ENCODE results near the gene ZNF692. TPM values are rescaled to one million over a fixed set of nuclear protein-coding genes. Genes with fewer than 3 reads are reported as not detected.
"Not testable (repeated sequence)": the region's sequence is repeated elsewhere in the genome, so short reads cannot be mapped to it uniquely, and the experiment has no call there.

The ZNF692 gene
- total and polyA plus RNA-seq, 9 donors, result 13.2 to 47.7 (median 35.4) TPM

DNA sequence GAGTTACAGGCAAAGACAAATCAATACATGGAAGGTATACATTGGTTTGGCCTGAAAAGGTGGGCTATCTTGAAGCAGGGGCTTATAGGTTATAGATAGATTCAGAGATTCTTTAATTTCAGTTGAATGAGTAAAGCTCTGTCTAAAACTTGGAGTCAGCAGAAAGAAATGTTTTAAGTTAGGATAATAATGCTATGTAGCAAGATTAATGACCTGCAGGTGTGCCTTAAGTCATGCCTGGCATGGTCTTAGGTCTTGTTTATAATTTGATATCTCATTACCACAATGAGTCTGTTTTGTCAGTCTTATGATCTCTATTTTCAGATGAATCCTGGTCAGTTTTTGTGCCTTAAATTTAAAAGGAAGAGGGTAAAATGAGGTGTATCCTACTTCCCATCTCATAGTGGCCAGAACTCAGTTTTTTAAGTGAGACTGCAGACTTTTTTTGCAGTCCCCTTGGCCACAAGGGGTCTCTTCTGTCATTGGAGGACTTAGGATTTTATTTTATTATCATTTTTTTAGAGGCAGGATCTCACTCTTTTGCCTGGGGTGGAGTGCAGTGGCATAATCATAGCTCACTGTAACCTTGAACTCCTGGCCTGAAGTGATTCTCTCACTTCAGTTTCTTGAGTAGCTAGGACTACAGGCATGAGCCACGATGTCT is 25.9 kb upstream of the ZNF692 start:
- TF ChIP-seq EP300 (IDR thresholded peaks at IDR 0.05) (no peak), POLR2A (IDR thresholded peaks at IDR 0.05) (no peak)
- TF ChIP-seq, protein P1, sequence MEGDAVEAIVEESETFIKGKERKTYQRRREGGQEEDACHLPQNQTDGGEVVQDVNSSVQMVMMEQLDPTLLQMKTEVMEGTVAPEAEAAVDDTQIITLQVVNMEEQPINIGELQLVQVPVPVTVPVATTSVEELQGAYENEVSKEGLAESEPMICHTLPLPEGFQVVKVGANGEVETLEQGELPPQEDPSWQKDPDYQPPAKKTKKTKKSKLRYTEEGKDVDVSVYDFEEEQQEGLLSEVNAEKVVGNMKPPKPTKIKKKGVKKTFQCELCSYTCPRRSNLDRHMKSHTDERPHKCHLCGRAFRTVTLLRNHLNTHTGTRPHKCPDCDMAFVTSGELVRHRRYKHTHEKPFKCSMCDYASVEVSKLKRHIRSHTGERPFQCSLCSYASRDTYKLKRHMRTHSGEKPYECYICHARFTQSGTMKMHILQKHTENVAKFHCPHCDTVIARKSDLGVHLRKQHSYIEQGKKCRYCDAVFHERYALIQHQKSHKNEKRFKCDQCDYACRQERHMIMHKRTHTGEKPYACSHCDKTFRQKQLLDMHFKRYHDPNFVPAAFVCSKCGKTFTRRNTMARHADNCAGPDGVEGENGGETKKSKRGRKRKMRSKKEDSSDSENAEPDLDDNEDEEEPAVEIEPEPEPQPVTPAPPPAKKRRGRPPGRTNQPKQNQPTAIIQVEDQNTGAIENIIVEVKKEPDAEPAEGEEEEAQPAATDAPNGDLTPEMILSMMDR (IDR thresholded peaks at IDR 0.05), result no peak
- H3K4me1 ChIP-seq (ENCODE audit: insufficient read depth), result peaks cover 1% of the 10 kb centered on the region
- no peak overlapping the region for H3K27ac ChIP-seq
- DNase-seq, result no peak
- no peak overlapping the region for H3K4me3 ChIP-seq
- H3K27me3 ChIP-seq, result no peaks in the 10 kb centered on the region
- no peaks in the 10 kb centered on the region for H3K9me3 ChIP-seq
- intact Hi-C loops (cut with DNase I), result no loop called here
- H3K36me3 ChIP-seq, result no peaks in the 10 kb centered on the region
- 5 to 39% (median 10%) methylated on average over 1 of the region's 1 CpG for WGBS, 3 donors

DNA sequence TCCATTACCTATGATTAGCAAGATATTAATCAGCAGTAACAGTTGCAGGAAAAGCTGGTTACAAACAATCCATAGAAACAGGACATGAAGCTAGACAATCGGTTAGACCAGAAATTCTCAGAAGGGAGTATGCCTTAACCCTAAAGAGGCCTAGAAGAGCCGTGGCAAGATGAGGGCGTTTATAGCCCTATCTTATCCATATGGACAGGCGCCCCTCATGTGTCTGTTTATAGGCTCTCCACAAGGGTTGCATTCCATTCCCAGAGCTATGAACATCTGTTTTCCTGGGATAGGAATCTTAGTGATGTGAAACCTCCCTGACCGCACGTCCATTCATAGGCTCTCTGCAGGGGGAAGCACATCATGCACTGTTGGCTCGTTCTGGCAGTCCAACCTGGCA is 23.5 kb upstream of the ZNF692 start:
- H3K36me3 ChIP-seq; H3K27ac ChIP-seq; H3K27me3 ChIP-seq; DNase-seq; H3K9me3 ChIP-seq; H3K4me1 ChIP-seq (ENCODE audit: insufficient read depth); intact Hi-C loops (cut with DNase I); H3K4me3 ChIP-seq: not testable (repeated sequence)
- 68 to 78% (median 77%) methylated on average over 7 of the region's 7 CpGs for WGBS, 3 donors

DNA sequence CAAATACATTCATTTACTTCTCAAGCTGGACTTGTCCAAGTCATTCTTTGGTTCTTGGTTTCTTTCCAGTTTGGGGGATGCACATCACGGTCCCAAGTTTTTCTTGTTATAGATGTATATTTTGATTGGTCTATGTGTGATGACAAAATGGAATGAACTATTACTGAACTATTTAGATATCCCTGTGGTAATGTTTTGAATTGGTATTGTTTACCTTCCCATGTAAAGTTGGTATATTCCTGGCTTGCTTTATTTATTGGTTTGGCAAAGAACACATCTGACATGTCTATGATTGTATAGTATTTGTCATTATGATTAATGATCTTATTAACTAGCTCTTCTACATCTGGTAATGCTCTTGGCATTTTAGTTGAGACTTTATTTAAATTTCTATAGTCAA is 22.4 kb upstream of the ZNF692 start:
- H3K9me3 ChIP-seq, result no peaks in the 10 kb centered on the region
- no peak overlapping the region for H3K4me3 ChIP-seq
- intact Hi-C loops (cut with DNase I), result no loop called here
- H3K4me1 ChIP-seq (ENCODE audit: insufficient read depth), result no peaks in the 10 kb centered on the region
- no peaks in the 10 kb centered on the region for H3K36me3 ChIP-seq
- no peak overlapping the region for H3K27ac ChIP-seq
- TF ChIP-seq POLR2A (IDR thresholded peaks at IDR 0.05) (no peak), EP300 (IDR thresholded peaks at IDR 0.05) (no peak)
- TF ChIP-seq, protein P1 (IDR thresholded peaks at IDR 0.05), result no peak
- 79 to 95% (median 82%) methylated on average over 1 of the region's 1 CpG for WGBS, 3 donors
- no peak for DNase-seq
- H3K27me3 ChIP-seq, result no peaks in the 10 kb centered on the region

DNA sequence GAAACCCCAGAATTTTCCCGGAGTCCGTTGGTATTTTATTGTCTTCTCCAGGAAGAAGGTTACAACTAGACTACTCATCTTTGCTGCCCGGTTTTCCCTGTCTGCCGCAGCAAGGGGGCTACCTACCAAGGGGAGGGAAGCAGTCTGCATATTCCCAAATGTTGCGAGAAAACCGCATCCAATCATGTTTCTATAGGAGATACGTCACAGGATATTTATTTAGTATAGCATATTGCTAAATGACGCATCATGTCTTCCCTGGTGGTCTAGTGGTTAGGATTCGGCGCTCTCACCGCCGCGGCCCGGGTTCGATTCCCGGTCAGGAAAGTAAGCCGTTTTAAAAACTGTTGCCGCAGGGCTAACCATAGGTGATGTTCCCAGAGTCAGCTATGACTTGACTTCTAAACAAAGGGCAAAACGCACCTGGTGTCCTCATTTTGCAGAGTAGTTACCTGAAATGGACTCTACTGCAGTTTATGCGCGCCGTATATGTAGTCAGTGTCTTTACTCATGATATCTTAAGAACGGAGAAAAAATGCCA is 15.2 kb upstream of the ZNF692 start:
- intact Hi-C loops (cut with DNase I), result no loop called here
- DNase-seq, result peak; percentile 71 to 90 (median 84)
- 3 to 4% (median 4%) methylated on average over 23 of the region's 23 CpGs for WGBS, 3 donors
- H3K27ac ChIP-seq, result peak overlapping the region; percentile 94 to 95
- no peaks in the 10 kb centered on the region for H3K4me1 ChIP-seq (ENCODE audit: insufficient read depth)
- H3K9me3 ChIP-seq, result no peaks in the 10 kb centered on the region
- peak overlapping the region; percentile 69 for H3K4me3 ChIP-seq
- TF ChIP-seq EP300 (IDR thresholded peaks at IDR 0.05), result peak; percentile 17
- no peak for TF ChIP-seq POLR2A (IDR thresholded peaks at IDR 0.05)
- no peaks in the 10 kb centered on the region for H3K36me3 ChIP-seq
- H3K27me3 ChIP-seq, result no peaks in the 10 kb centered on the region

DNA sequence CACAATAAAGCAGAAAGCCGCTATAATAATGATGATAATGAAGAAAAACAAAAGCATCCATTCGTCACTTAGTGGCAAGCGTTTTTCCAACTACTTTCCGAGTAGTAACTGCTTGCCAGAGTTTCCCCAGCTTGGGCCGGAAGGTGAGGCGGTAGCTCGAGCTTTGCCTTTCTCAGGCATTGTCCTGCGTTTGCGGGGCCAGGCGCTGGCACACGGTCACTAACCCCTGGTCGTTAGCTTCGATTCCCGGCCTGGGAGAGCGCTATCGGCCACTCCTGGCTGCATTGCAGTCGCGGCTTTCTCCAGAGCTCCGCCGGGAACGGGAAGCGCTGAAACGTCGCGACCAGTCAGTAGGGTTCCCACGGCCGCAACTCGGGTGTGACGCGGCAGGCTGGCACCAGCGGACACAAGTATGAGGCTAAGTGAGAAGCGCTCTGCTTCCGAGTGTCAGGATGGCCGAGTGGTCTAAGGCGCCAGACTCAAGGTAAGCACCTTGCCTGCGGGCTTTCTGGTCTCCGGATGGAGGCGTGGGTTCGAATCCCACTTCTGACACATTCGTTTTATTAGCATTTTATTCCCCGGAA is 14.6 kb upstream of the ZNF692 start:
- Histone ChIP-seq H3K36me3 (no peaks in the 10 kb centered on the region), H3K9me3 (no peaks in the 10 kb centered on the region), H3K4me1 (ENCODE audit: insufficient read depth) (no peaks in the 10 kb centered on the region), H3K4me3 (peak overlapping the region; percentile 69), H3K27me3 (no peaks in the 10 kb centered on the region), H3K27ac (peak overlapping the region; percentile 94 to 95)
- WGBS, 3 donors, result 0 to 1% (median 0%) methylated on average over 41 of the region's 41 CpGs
- TF ChIP-seq EP300 (IDR thresholded peaks at IDR 0.05) (no peak), POLR2A (IDR thresholded peaks at IDR 0.05) (peak; percentile 50)
- intact Hi-C loops (cut with DNase I), result no loop called here
- peak; percentile 95 to 98 (median 97) for DNase-seq

All from ovary (tissue), 9 donors.